ENCODE data around the gene AP2M1. TPM values are rescaled to one million over a fixed set of nuclear protein-coding genes. Genes with fewer than 3 reads are reported as not detected.

Gene AP2M1
- total and polyA plus RNA-seq, 4 donors: 71.9 to 200 (median 135) TPM

DNA sequence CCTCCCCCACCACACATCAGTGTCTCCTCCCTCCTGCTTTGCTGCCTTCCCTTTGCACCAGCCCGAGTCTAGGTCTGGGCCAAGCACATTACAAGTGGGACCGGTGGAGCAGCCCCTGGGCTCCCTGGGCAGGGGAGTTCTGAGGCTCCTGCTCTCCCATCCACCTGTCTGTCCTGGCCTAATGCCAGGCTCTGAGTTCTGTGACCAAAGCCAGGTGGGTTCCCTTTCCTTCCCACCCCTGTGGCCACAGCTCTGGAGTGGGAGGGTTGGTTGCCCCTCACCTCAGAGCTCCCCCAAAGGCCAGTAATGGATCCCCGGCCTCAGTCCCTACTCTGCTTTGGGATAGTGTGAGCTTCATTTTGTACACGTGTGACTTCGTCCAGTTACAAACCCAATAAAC is 9.0 kb downstream of the AP2M1 start:
- peaks cover 2 to 25% (median 21%) of the 10 kb centered on the region in 4 donors for H3K4me1 ChIP-seq (ENCODE audit: control insufficient read depth in 4 of 4, insufficient read depth in 4 of 4, low read length in 3 of 4)
- TF ChIP-seq EGR1 (IDR thresholded peaks at IDR 0.05; ENCODE audit: low read depth in 2 of 2): no peak
- no peak for TF ChIP-seq TAF1 (conservative IDR thresholded peaks at IDR 0.05)
- H3K36me3 ChIP-seq (ENCODE audit: control insufficient read depth in 4 of 4, insufficient read depth in 3 of 4, low read depth in 1 of 4, low read length in 3 of 4): peaks cover 21 to 64% (median 50%) of the 10 kb centered on the region in 4 donors
- 90% methylated on average over 5 of the region's 5 CpGs for WGBS
- no peak overlapping the region for H3K27ac ChIP-seq (ENCODE audit: low read depth in 1 of 2, low read length in 2 of 2)
- H3K9ac ChIP-seq (ENCODE audit: low read depth in 1 of 2, low read length in 2 of 2): no peak overlapping the region
- no peak for DNase-seq (ENCODE audit: low spot score)
- no peaks in the 10 kb centered on the region for H3K9me3 ChIP-seq (ENCODE audit: control insufficient read depth in 4 of 4, low read length in 3 of 4)
- H3K27me3 ChIP-seq (ENCODE audit: control insufficient read depth in 4 of 4, insufficient read depth in 4 of 4, low read length in 3 of 4): no peaks in the 10 kb centered on the region
- H3K4me3 ChIP-seq (ENCODE audit: low read depth in 1 of 3, low read length in 3 of 3): no peak overlapping the region

DNA sequence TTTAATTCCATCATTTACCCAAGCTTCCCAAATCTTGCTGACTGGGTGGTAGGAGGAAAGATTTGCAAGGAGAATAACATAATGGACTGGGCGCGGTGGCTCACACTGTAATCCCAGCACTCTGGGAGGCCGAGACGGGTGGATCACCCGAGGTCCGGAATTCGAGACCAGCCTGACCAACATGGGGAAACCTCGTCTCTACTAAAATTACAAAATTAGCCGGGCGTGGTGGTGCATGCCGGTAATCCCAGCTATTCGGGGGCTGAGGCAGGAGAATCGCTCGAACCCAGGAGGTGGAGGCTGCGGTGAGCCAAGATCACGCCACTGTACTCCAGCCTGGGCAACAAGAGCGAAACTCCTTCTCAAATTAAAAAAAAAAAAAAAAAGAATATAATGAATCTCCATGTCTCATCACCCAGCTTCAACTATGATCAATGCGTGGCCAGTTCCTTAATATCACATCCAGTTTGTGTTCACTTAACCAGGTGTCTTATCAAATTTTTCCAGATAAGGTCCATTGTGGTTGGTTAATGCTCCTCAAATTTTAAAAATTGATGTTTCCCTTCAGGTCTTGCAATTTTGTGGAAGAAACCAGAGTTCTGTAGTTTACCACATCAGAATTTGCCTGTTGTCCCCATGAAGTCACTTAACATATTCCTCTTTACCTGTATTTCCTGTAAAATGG is 10.0 kb downstream of the AP2M1 start:
- DNase-seq (ENCODE audit: low spot score): no peak
- Histone ChIP-seq H3K4me3 (ENCODE audit: low read depth in 1 of 3, low read length in 3 of 3) (no peak overlapping the region), H3K36me3 (ENCODE audit: control insufficient read depth in 4 of 4, insufficient read depth in 3 of 4, low read depth in 1 of 4, low read length in 3 of 4) (peaks cover 22 to 64% (median 53%) of the 10 kb centered on the region in 4 donors), H3K27me3 (ENCODE audit: control insufficient read depth in 4 of 4, insufficient read depth in 4 of 4, low read length in 3 of 4) (no peaks in the 10 kb centered on the region), H3K27ac (ENCODE audit: low read depth in 1 of 2, low read length in 2 of 2) (peak overlapping the region; percentile 65 to 78), H3K9me3 (ENCODE audit: control insufficient read depth in 4 of 4, low read length in 3 of 4) (no peaks in the 10 kb centered on the region), H3K9ac (ENCODE audit: low read depth in 1 of 2, low read length in 2 of 2) (peak overlapping the region in 1 of 2 donors; percentile 45), H3K4me1 (ENCODE audit: control insufficient read depth in 4 of 4, insufficient read depth in 4 of 4, low read length in 3 of 4) (peaks cover 2 to 25% (median 21%) of the 10 kb centered on the region in 4 donors)
- 96% methylated on average over 18 of the region's 18 CpGs for WGBS
- no peak for TF ChIP-seq FOXA2 (IDR thresholded peaks at IDR 0.05)
- TF ChIP-seq, protein P1, sequence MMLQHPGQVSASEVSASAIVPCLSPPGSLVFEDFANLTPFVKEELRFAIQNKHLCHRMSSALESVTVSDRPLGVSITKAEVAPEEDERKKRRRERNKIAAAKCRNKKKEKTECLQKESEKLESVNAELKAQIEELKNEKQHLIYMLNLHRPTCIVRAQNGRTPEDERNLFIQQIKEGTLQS (IDR thresholded peaks at IDR 0.05): no peak
- no peak for TF ChIP-seq NR2F2 (IDR thresholded peaks at IDR 0.05)
- TF ChIP-seq RXRA (IDR thresholded peaks at IDR 0.05): no peak
- TF ChIP-seq YY1 (IDR thresholded peaks at IDR 0.05): no peak
- TF ChIP-seq, protein P2, sequence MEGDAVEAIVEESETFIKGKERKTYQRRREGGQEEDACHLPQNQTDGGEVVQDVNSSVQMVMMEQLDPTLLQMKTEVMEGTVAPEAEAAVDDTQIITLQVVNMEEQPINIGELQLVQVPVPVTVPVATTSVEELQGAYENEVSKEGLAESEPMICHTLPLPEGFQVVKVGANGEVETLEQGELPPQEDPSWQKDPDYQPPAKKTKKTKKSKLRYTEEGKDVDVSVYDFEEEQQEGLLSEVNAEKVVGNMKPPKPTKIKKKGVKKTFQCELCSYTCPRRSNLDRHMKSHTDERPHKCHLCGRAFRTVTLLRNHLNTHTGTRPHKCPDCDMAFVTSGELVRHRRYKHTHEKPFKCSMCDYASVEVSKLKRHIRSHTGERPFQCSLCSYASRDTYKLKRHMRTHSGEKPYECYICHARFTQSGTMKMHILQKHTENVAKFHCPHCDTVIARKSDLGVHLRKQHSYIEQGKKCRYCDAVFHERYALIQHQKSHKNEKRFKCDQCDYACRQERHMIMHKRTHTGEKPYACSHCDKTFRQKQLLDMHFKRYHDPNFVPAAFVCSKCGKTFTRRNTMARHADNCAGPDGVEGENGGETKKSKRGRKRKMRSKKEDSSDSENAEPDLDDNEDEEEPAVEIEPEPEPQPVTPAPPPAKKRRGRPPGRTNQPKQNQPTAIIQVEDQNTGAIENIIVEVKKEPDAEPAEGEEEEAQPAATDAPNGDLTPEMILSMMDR (IDR thresholded peaks at IDR 0.05; ENCODE audit: low read depth, low read length, missing input control): no peak
- no peak for TF ChIP-seq EGR1 (IDR thresholded peaks at IDR 0.05; ENCODE audit: low read depth in 2 of 2)
- TF ChIP-seq, protein P3, sequence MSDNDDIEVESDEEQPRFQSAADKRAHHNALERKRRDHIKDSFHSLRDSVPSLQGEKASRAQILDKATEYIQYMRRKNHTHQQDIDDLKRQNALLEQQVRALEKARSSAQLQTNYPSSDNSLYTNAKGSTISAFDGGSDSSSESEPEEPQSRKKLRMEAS (IDR thresholded peaks at IDR 0.05): no peak
- TF ChIP-seq HNF4G (IDR thresholded peaks at IDR 0.05): no peak
- no peak for TF ChIP-seq HNF4A (conservative IDR thresholded peaks at IDR 0.05)
- no peak for TF ChIP-seq GABPA (IDR thresholded peaks at IDR 0.05 in 1 of 2, conservative IDR thresholded peaks at IDR 0.05 in 1 of 2)
- TF ChIP-seq FOXA1 (IDR thresholded peaks at IDR 0.05): no peak
- no peak for TF ChIP-seq JUND (IDR thresholded peaks at IDR 0.05)
- TF ChIP-seq, protein P4, sequence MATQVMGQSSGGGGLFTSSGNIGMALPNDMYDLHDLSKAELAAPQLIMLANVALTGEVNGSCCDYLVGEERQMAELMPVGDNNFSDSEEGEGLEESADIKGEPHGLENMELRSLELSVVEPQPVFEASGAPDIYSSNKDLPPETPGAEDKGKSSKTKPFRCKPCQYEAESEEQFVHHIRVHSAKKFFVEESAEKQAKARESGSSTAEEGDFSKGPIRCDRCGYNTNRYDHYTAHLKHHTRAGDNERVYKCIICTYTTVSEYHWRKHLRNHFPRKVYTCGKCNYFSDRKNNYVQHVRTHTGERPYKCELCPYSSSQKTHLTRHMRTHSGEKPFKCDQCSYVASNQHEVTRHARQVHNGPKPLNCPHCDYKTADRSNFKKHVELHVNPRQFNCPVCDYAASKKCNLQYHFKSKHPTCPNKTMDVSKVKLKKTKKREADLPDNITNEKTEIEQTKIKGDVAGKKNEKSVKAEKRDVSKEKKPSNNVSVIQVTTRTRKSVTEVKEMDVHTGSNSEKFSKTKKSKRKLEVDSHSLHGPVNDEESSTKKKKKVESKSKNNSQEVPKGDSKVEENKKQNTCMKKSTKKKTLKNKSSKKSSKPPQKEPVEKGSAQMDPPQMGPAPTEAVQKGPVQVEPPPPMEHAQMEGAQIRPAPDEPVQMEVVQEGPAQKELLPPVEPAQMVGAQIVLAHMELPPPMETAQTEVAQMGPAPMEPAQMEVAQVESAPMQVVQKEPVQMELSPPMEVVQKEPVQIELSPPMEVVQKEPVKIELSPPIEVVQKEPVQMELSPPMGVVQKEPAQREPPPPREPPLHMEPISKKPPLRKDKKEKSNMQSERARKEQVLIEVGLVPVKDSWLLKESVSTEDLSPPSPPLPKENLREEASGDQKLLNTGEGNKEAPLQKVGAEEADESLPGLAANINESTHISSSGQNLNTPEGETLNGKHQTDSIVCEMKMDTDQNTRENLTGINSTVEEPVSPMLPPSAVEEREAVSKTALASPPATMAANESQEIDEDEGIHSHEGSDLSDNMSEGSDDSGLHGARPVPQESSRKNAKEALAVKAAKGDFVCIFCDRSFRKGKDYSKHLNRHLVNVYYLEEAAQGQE (IDR thresholded peaks at IDR 0.05): no peak
- TF ChIP-seq, protein P5, sequence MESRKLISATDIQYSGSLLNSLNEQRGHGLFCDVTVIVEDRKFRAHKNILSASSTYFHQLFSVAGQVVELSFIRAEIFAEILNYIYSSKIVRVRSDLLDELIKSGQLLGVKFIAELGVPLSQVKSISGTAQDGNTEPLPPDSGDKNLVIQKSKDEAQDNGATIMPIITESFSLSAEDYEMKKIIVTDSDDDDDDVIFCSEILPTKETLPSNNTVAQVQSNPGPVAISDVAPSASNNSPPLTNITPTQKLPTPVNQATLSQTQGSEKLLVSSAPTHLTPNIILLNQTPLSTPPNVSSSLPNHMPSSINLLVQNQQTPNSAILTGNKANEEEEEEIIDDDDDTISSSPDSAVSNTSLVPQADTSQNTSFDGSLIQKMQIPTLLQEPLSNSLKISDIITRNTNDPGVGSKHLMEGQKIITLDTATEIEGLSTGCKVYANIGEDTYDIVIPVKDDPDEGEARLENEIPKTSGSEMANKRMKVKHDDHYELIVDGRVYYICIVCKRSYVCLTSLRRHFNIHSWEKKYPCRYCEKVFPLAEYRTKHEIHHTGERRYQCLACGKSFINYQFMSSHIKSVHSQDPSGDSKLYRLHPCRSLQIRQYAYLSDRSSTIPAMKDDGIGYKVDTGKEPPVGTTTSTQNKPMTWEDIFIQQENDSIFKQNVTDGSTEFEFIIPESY (IDR thresholded peaks at IDR 0.05): no peak
- no peak for TF ChIP-seq RAD21 (IDR thresholded peaks at IDR 0.05)
- TF ChIP-seq SP1 (IDR thresholded peaks at IDR 0.05): no peak
